HL-60 (cell line): Measurements from ENCODE around the gene NAGS.

ENCODE experiments used
- DNase-seq, 2 experiments: peaks; one replicate each; pipeline ENCODE4 v3.0.0-alpha.2; 2010 to 2020; ENCODE audit warnings: low read depth in 1 of 2, low spot score in 1 of 2
- H3K27ac ChIP-seq: fragments of 250-450 bp; sonication (Bioruptor Pico); replicated peaks from 2 replicates; pipeline ENCODE4 v1.5.1; 2020; ENCODE audit warnings: mild to moderate bottlenecking, moderate library complexity
- H3K27me3 ChIP-seq: fragments of 250-450 bp; sonication (Bioruptor Pico); 2 replicates; pipeline ENCODE4 v1.5.1; 2021; ENCODE audit warnings: mild to moderate bottlenecking, moderate library complexity; ENCODE audit not compliant: insufficient read depth, poor library complexity, severe bottlenecking
- H3K4me3 ChIP-seq: replicated peaks from 2 replicates; pipeline ENCODE4 v1.5.1; 2011; ENCODE audit warnings: mild to moderate bottlenecking, control low read depth, low read length; ENCODE audit not compliant: insufficient read depth
- CTCF ChIP-seq: IDR thresholded peaks from one replicate; pipeline ENCODE4 v1.5.1; 2011; ENCODE audit warnings: low read length, control low read depth, inconsistent platforms; ENCODE audit not compliant: insufficient read depth
- GABPA ChIP-seq: IDR thresholded peaks from 2 replicates; pipeline ENCODE4 v1.6.1; 2012; ENCODE audit warnings: low read depth
- POLR2AphosphoS5 ChIP-seq: IDR thresholded peaks from 2 replicates; pipeline ENCODE4 v1.6.1; 2012; ENCODE audit warnings: low read depth
- SPI1 ChIP-seq: IDR thresholded peaks from 2 replicates; pipeline ENCODE4 v1.6.1; 2012; ENCODE audit warnings: low read depth, mild to moderate bottlenecking, borderline replicate concordance
- TF ChIP-seq, protein P1 (sequence below): IDR thresholded peaks from 2 replicates; pipeline ENCODE4 v1.6.1; 2012; ENCODE audit warnings: low read depth; ENCODE audit not compliant: insufficient replicate concordance

The NAGS gene

GRCh38 chr17:44053125-44053872 lies 48.9 kb downstream of the NAGS start:
- Histone ChIP-seq H3K27ac (no peak overlapping the region), H3K27me3 (no peaks in the 10 kb centered on the region), H3K4me3 (no peak overlapping the region)
- DNase-seq: no peak
- TF ChIP-seq, protein P1, sequence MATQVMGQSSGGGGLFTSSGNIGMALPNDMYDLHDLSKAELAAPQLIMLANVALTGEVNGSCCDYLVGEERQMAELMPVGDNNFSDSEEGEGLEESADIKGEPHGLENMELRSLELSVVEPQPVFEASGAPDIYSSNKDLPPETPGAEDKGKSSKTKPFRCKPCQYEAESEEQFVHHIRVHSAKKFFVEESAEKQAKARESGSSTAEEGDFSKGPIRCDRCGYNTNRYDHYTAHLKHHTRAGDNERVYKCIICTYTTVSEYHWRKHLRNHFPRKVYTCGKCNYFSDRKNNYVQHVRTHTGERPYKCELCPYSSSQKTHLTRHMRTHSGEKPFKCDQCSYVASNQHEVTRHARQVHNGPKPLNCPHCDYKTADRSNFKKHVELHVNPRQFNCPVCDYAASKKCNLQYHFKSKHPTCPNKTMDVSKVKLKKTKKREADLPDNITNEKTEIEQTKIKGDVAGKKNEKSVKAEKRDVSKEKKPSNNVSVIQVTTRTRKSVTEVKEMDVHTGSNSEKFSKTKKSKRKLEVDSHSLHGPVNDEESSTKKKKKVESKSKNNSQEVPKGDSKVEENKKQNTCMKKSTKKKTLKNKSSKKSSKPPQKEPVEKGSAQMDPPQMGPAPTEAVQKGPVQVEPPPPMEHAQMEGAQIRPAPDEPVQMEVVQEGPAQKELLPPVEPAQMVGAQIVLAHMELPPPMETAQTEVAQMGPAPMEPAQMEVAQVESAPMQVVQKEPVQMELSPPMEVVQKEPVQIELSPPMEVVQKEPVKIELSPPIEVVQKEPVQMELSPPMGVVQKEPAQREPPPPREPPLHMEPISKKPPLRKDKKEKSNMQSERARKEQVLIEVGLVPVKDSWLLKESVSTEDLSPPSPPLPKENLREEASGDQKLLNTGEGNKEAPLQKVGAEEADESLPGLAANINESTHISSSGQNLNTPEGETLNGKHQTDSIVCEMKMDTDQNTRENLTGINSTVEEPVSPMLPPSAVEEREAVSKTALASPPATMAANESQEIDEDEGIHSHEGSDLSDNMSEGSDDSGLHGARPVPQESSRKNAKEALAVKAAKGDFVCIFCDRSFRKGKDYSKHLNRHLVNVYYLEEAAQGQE: no peak
- peak; percentile 11; the same call in 1 of the 2 replicates for TF ChIP-seq SPI1
- no peak for TF ChIP-seq POLR2AphosphoS5
- no peak for TF ChIP-seq GABPA
- TF ChIP-seq CTCF: no peak
